ENCODE data around the gene EYA4. TPM values are rescaled to one million over a fixed set of nuclear protein-coding genes. Genes with fewer than 3 reads are reported as not detected.

EYA4 gene
- total RNA-seq, 1 donor from 2014 or later: 1.6 TPM

DNA sequence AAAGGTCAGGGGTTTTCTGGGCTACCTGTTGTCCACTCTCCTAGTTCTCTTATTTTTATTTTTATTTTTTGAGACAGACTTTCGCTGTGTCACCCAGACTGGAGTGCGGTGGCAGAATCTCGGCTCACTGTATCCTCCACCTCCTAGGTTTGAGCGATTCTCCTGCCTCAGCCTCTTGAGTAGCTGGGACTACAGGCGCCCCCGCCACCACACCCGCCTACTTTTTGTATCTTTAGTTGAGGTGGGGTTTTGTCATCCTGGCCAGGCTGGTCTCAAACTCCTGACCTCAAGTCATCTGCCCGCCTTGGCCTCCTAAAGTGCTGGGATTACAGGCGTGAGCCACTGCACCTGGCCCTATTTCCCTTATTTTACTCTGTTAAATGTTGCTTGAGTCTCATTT is 149.0 kb downstream of the EYA4 start:
- TF ChIP-seq EZH2 (IDR thresholded peaks at IDR 0.05; ENCODE audit: insufficient read depth, low read length): no peak
- no peaks in the 10 kb centered on the region for H3K79me2 ChIP-seq (ENCODE audit: insufficient read depth, low read length)
- Mint-ChIP-seq H3K27me3 (ENCODE audit: low read depth, unreplicated experiment) (no peaks in the 10 kb centered on the region), H3K36me3 (ENCODE audit: low read depth, unreplicated experiment) (no peaks in the 10 kb centered on the region), H3K4me3 (ENCODE audit: unreplicated experiment) (no peak overlapping the region), H3K27ac (ENCODE audit: unreplicated experiment) (no peak overlapping the region), H3K4me1 (ENCODE audit: low read depth, unreplicated experiment) (peaks cover 7% of the 10 kb centered on the region), H3K9me3 (ENCODE audit: unreplicated experiment) (no peaks in the 10 kb centered on the region)
- no peak overlapping the region for H3K4me3 ChIP-seq (ENCODE audit: insufficient read depth, low read depth, low read length)
- no peak for DNase-seq (ENCODE audit: low read depth)
- no peaks in the 10 kb centered on the region for H3K36me3 ChIP-seq (ENCODE audit: insufficient read depth, low read length)
- H3K27ac ChIP-seq (ENCODE audit: low read depth, low read length): no peak overlapping the region
- peaks cover 10% of the 10 kb centered on the region for H3K4me1 ChIP-seq (ENCODE audit: insufficient read depth, low read length)
- H3K27me3 ChIP-seq (ENCODE audit: insufficient read depth, low read length): no peaks in the 10 kb centered on the region
- H3K9ac ChIP-seq (ENCODE audit: low read length): no peak overlapping the region
- no peaks in the 10 kb centered on the region for H3K9me3 ChIP-seq (ENCODE audit: insufficient read depth, low read depth, low read length)
- H2AFZ ChIP-seq (ENCODE audit: low read depth, low read length): no peak overlapping the region
- H3K4me2 ChIP-seq (ENCODE audit: low read length): no peak overlapping the region
- FAIRE-seq: no peak
- no peaks in the 10 kb centered on the region for H4K20me1 ChIP-seq (ENCODE audit: insufficient read depth, low read length)

- H3K36me3 ChIP-seq (ENCODE audit: insufficient read depth, low read length): no peaks in the 10 kb centered on the region
Observed at GRCh38 chr6:133392015-133392414, 150.9 kb downstream of the EYA4 start.

DNA sequence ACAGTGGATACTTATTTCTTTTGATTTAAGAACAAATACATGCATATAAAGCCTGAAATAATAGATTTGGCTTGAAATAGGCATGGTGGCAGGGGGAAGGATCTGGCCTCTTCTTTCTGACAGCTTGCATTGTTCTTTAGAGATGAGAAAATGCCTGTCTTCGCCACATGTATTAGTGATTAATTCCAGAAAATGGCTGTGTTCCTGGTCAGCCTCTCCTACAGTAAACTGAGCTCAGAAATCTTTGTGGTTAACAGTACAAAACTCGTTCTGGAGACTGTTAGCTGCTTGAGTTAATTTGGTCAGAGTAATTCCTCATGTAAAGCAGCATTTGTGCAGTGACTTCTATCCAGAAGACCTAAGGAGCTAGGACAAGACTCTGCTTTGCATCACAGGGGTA is 151.5 kb downstream of the EYA4 start:
- Mint-ChIP-seq H3K4me3 (ENCODE audit: unreplicated experiment) (no peak overlapping the region), H3K27ac (ENCODE audit: unreplicated experiment) (no peak overlapping the region), H3K9me3 (ENCODE audit: unreplicated experiment) (no peaks in the 10 kb centered on the region), H3K36me3 (ENCODE audit: low read depth, unreplicated experiment) (no peaks in the 10 kb centered on the region), H3K4me1 (ENCODE audit: low read depth, unreplicated experiment) (peaks cover 7% of the 10 kb centered on the region), H3K27me3 (ENCODE audit: low read depth, unreplicated experiment) (no peaks in the 10 kb centered on the region)
- H3K36me3 ChIP-seq (ENCODE audit: insufficient read depth, low read length): no peaks in the 10 kb centered on the region
- TF ChIP-seq EZH2 (IDR thresholded peaks at IDR 0.05; ENCODE audit: insufficient read depth, low read length): no peak
- TF ChIP-seq, protein P1, sequence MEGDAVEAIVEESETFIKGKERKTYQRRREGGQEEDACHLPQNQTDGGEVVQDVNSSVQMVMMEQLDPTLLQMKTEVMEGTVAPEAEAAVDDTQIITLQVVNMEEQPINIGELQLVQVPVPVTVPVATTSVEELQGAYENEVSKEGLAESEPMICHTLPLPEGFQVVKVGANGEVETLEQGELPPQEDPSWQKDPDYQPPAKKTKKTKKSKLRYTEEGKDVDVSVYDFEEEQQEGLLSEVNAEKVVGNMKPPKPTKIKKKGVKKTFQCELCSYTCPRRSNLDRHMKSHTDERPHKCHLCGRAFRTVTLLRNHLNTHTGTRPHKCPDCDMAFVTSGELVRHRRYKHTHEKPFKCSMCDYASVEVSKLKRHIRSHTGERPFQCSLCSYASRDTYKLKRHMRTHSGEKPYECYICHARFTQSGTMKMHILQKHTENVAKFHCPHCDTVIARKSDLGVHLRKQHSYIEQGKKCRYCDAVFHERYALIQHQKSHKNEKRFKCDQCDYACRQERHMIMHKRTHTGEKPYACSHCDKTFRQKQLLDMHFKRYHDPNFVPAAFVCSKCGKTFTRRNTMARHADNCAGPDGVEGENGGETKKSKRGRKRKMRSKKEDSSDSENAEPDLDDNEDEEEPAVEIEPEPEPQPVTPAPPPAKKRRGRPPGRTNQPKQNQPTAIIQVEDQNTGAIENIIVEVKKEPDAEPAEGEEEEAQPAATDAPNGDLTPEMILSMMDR (IDR thresholded peaks at IDR 0.05; ENCODE audit: insufficient read depth, low read depth, low read length): no peak
- no peaks in the 10 kb centered on the region for H4K20me1 ChIP-seq (ENCODE audit: insufficient read depth, low read length)
- no peak overlapping the region for H3K9ac ChIP-seq (ENCODE audit: low read length)
- FAIRE-seq: no peak
- H3K4me3 ChIP-seq (ENCODE audit: insufficient read depth, low read depth, low read length): no peak overlapping the region
- H3K27ac ChIP-seq (ENCODE audit: low read depth, low read length): no peak overlapping the region
- peaks cover 10% of the 10 kb centered on the region for H3K4me1 ChIP-seq (ENCODE audit: insufficient read depth, low read length)
- H2AFZ ChIP-seq (ENCODE audit: low read depth, low read length): no peak overlapping the region
- H3K79me2 ChIP-seq (ENCODE audit: insufficient read depth, low read length): no peaks in the 10 kb centered on the region
- H3K4me2 ChIP-seq (ENCODE audit: low read length): peak overlapping the region; percentile 22
- no peaks in the 10 kb centered on the region for H3K27me3 ChIP-seq (ENCODE audit: insufficient read depth, low read length)
- no peaks in the 10 kb centered on the region for H3K9me3 ChIP-seq (ENCODE audit: insufficient read depth, low read depth, low read length)
- peak; percentile 72 for DNase-seq (ENCODE audit: low read depth)

More at GRCh38 chr6:133392015-133392414, 150.9 kb downstream of the EYA4 start:
- Mint-ChIP-seq H3K27me3 (ENCODE audit: low read depth, unreplicated experiment) (no peaks in the 10 kb centered on the region), H3K36me3 (ENCODE audit: low read depth, unreplicated experiment) (no peaks in the 10 kb centered on the region), H3K27ac (ENCODE audit: unreplicated experiment) (no peak overlapping the region), H3K4me1 (ENCODE audit: low read depth, unreplicated experiment) (peaks cover 7% of the 10 kb centered on the region), H3K4me3 (ENCODE audit: unreplicated experiment) (no peak overlapping the region), H3K9me3 (ENCODE audit: unreplicated experiment) (no peaks in the 10 kb centered on the region)
- peak overlapping the region; percentile 22 for H3K4me2 ChIP-seq (ENCODE audit: low read length)
- no peak overlapping the region for H3K27ac ChIP-seq (ENCODE audit: low read depth, low read length)
- no peaks in the 10 kb centered on the region for H3K9me3 ChIP-seq (ENCODE audit: insufficient read depth, low read depth, low read length)
- no peak overlapping the region for H3K9ac ChIP-seq (ENCODE audit: low read length)
- H3K27me3 ChIP-seq (ENCODE audit: insufficient read depth, low read length): no peaks in the 10 kb centered on the region
- no peaks in the 10 kb centered on the region for H4K20me1 ChIP-seq (ENCODE audit: insufficient read depth, low read length)
- H3K4me1 ChIP-seq (ENCODE audit: insufficient read depth, low read length): peaks cover 10% of the 10 kb centered on the region
- FAIRE-seq (no peak), DNase-seq (ENCODE audit: low read depth) (peak; percentile 35)
- H2AFZ ChIP-seq (ENCODE audit: low read depth, low read length): no peak overlapping the region
- no peak overlapping the region for H3K4me3 ChIP-seq (ENCODE audit: insufficient read depth, low read depth, low read length)
- no peak for TF ChIP-seq EZH2 (IDR thresholded peaks at IDR 0.05; ENCODE audit: insufficient read depth, low read length)
- TF ChIP-seq, protein P1 (IDR thresholded peaks at IDR 0.05; ENCODE audit: insufficient read depth, low read depth, low read length): no peak
- H3K79me2 ChIP-seq (ENCODE audit: insufficient read depth, low read length): no peaks in the 10 kb centered on the region
